ENCODE results near the gene ACKR2. TPM values are rescaled to one million over a fixed set of nuclear protein-coding genes. Genes with fewer than 3 reads are reported as not detected.
A peak's percentile ranks its signal among the peaks of the same experiment; 100 is the strongest.
"Not testable (repeated sequence)": the region's sequence is repeated elsewhere in the genome, so short reads cannot be mapped to it uniquely, and the experiment has no call there.

The ACKR2 gene
- total RNA-seq, 2 donors from 2014 or later = 17.0 to 20.6 TPM

DNA sequence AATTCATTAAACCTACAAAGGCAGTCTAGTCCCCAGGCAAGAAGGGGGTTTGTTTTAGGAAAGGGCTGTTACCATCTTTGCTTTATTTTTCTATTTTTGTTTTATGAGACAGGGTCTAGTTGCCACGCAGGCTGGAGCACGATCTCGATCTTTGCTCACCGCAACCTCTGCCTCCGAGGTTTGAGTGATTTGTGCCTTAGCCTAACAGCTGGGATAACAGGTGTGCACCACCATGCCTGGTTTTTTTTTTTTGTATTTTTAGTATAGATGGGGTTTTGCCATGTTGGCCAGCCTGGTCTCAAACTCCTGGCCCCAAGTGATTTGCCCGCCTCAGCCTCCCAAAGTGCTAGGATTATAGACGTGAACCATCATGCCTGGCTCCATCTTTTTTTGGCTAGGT lies 9.9 kb upstream of the ACKR2 start:
- no peak for DNase-seq (ENCODE audit: low spot score)
- intact Hi-C loops (cut with DNase I) = no loop called here

- DNase-seq (ENCODE audit: low spot score) = no peak
- intact Hi-C loops (cut with DNase I) = no loop called here
These were observed 9.0 kb upstream of the ACKR2 start for GRCh38 chr3:42800251-42800650.

GRCh38 chr3:42801048-42801620 lies 8.1 kb upstream of the ACKR2 start:
- intact Hi-C loops (cut with DNase I) = no loop called here
- DNase-seq (ENCODE audit: low spot score) = no peak

DNA sequence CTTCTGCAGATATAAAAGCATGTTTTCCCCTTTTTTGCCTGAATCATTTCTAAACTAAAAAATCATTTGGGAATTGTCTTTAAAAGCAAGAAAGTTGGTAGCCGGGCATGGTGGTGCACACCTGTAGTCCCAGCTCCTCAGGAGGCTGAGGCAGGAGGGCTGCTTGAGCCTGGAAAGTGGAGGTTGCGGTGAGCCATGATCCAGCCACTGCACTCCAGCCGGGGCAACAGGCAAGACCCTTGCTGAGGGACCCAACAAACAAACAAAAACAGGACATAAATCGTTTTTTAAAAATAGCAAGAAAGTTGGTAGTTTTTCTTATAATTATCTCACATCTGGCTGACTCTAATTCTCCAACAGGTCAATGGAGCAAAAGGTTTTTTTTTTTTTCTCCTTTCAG lies 7.5 kb upstream of the ACKR2 start:
- no peak for DNase-seq (ENCODE audit: low spot score)
- intact Hi-C loops (cut with DNase I) = no loop called here

DNA sequence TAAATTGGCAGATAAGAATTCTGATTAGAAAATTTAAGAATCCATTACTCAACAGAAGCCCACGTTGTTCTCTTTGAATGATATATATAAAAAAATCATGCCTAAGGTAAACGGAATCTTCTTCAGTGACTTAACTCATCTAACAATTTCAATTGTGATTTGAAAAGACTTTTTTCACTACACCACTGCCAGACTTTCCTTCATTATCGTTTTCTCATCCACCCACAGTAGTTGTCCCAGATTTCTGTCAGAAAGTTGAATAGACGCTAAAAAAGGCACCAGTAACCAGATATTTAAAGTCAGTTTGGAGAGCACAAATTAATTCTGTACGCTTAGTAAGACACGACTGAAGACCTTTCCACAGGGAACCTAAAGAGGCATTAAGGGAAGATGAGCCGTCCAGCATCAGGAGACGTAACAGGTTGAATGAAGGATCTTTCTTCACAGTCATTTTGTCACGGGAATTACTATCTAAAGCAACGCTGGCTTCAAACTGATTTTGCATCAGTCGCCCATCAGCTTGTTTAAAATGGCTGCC lies 6.3 kb upstream of the ACKR2 start:
- intact Hi-C loops (cut with DNase I) = no loop called here
- DNase-seq (ENCODE audit: low spot score) = no peak

DNA sequence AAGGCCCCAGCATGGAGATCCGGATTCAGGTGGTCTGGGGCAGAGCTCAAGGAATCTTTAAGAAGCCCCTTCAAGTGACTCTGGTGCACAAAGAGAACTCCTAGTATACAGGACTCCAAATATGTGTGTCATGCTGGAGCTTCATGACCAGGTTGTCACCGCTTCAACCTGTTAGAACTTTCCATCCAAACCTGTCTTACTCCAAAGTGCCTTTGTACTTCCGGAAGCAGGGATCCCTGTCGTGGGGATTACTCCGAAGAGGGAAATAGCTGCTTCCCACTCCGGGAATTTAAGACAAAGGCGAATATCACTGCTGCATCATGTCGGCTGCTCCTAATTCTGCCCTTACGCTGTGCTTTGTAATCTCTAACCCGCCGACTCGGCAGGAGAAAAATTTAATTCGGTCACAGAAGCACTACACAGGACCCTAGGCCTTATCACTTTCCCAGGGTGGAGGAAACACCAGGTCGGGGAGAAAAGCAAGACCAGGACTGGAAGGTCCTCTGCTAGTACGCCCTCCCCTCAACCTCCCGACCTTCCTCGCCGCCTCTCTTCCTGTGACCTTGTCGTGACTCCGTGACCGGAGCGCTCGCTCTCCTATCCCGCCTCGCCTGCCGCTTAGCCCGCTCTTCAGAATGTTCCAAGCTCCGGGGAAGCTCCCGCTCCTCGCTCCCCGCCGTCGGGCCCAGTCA lies 5.7 kb upstream of the ACKR2 start:
- intact Hi-C loops (cut with DNase I) = no loop called here
- peak; percentile 84 for DNase-seq (ENCODE audit: low spot score)

DNA sequence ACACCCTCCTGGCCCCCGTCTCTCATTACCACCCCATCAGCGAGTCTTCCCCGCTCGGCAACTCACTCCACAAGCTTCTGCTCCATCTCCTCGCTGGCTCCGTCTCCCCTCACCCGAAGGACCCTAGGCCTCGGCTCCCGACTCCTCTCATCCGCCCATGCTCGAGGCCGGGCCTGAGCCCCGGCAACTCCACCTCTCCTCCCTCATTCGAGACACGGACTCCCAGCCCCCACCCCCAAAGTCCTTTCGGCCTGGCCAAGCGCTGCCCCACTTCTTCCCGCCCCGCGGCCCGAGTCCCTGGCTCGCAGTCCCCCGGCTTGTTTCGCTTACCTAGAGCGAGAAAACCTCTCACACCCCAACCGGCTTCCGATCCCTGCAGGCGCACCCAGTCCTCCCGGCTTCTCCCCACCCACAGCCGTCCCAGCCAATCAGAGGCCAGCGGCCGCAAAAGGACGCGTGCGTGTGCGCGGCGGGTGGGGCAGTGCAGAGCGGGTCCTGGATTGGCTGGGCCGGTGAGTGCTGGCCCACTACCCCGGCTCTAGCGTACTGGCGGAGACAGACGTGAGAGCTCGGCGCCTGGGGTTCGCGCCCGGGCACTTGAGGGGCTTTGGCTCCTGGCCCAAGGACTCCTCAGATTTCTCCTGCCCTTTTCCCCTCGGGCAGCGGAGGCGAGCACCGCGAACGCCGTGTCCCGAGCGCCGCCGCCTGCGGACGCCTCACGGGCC lies 5.0 kb upstream of the ACKR2 start, which contains the start of gene HIGD1A:
Gene HIGD1A (minus strand): TSS at position 385 of the 725 bp plus-strand sequence. CDS start 10,237 bp downstream, outside the sequence.
- intact Hi-C loops (cut with DNase I) = no loop called here
- DNase-seq (ENCODE audit: low spot score) = peak; percentile 99

DNA sequence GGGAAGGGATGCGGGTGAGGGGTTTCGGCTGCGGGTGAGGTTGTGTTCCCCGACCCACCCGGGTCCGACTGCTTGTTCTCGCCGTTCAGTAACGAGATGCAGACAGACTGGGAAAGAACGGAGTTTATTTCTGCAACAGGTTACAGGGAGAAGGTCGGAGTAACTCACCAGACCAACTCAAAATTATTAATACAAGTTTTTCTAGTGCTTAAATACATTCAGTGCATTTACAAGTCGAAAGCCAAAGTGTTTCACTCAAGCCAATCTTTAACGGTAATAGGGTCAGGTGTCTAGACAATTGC lies 4.5 kb upstream of the ACKR2 start:
- DNase-seq (ENCODE audit: low spot score) = no peak
- intact Hi-C loops (cut with DNase I) = no loop called here

DNA sequence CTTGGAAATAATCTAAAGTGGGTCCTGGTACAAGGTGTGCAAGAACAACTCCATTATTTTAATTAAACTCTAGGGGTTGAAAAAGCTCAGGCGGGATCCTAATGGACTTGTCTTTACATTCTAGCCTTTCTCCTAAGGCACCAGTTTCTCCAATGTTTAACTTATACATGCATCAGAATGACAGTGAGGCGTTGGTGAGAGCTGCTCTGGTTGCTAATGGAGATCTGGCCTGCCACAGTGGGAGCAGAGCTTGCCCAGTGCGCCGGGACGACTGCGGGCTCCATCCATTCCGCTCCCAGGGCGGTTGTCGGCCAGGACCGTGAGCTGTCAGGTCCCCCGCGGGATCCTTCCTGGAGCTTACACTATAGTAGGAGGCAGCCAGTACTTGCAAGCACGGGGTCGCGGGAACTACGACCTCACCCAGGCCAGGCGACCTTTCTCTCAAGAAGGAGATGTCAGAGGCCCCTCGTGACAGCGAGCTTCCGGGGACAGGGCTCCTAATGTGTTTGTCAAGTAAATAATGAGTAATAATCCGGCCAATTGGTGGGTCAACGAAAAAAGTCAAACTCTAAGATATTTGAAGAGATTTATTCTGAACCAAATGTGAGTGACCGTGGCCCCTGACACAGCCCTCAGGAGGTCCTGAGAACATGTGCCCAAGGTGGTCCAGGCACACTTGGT lies 4.0 kb upstream of the ACKR2 start:
- DNase-seq (ENCODE audit: low spot score) = peak; percentile 86
- intact Hi-C loops (cut with DNase I) = no loop called here

DNA sequence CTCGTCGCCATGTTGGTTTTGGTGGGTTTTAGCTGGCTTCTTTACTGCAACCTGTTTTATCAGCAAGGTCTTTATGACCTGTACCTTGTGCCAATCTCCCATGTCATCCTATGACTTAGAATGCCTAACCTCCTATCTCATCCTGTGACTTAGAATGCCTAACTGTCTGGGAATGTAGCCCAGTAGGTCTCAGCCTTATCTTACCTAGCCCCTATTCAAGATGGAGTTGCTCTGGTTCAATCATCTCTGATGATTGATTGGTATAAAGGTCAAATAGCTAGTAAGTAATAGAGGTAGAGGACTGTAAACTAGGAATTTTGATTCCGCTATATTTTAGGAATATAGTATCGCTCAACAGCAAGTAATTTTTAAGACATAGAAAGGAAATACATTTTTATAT lies 1.3 kb upstream of the ACKR2 start:
- intact Hi-C loops (cut with DNase I) = no loop called here
- no peak for DNase-seq (ENCODE audit: low spot score)

GRCh38 chr3:42810706-42811105 lies 1.5 kb downstream of the ACKR2 start:
- intact Hi-C loops (cut with DNase I); DNase-seq (ENCODE audit: low spot score): not testable (repeated sequence)

- DNase-seq (ENCODE audit: low spot score); intact Hi-C loops (cut with DNase I): not testable (repeated sequence)
These were observed 2.1 kb downstream of the ACKR2 start for GRCh38 chr3:42811118-42811883.

DNA sequence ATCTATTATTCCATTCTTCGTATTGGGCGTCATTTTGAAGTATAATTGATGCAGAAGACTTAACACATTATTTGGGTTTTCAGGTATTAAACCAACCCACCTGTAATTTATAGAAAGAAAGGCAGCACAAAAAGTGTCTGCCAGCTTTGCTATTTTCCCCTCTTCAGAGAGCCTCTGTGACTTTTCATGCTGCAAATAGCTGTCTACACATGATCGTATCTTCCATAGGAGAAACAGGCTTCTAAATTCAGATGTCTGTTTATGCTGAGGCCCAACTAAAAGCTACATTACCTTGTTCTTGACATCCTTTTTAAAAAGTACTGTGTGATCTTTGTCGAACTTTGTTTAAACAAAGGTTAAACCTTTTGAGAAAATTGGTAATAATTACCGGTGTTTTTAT lies 5.0 kb downstream of the ACKR2 start:
- intact Hi-C loops (cut with DNase I) = no loop called here

DNA sequence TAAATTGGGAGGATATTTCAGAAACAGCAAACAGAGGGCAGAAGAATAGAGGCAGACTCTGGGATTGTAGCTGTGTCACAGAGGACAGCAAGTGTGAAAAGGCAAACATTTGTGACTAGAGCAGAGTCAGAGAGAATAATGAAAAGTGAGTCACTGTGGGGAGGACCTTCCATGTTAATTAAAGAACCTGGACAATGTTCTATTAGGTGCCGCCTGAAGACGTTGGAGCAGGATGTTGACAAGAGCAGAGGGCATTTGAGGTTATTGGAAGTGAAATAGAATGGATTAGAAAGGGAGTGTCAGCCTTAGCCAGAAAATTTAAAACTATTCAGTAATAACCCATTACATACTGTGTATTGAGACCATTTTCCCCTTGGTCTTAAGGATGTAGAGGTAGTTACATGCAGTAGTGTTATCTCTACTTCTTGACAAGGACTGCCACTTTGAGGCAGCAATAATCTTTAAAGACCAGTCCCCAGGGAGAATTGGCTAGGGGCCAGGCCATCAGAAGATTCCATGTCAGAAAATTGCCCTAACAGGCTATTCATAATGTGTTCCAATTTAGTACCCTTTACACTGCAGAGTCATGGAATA lies 5.8 kb downstream of the ACKR2 start:
- DNase-seq (ENCODE audit: low spot score) = no peak
- intact Hi-C loops (cut with DNase I) = no loop called here

More for the DNA sequence above, 5.0 kb downstream of the ACKR2 start:
- no peak for DNase-seq (ENCODE audit: low spot score)

DNA sequence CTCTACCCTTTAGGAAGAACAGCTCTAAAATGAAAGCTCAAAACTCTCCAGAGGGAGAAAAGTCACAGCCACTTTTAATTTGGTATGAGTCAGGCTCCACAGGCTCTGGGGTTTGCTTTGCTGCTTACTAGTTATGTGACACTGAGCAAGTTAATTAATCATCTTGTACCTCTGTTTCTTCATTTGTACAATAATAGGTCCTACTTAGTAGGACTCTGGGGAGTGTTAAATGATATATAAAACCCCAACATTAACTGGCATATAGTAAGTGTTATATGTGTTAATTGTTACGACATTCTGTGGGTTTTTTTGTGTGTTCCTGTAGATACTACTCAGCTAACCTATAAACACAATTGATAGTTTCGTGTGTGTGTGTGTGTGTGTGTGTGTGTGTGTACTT lies 6.6 kb downstream of the ACKR2 start:
- no peak for DNase-seq (ENCODE audit: low spot score)
- intact Hi-C loops (cut with DNase I) = no loop called here

DNA sequence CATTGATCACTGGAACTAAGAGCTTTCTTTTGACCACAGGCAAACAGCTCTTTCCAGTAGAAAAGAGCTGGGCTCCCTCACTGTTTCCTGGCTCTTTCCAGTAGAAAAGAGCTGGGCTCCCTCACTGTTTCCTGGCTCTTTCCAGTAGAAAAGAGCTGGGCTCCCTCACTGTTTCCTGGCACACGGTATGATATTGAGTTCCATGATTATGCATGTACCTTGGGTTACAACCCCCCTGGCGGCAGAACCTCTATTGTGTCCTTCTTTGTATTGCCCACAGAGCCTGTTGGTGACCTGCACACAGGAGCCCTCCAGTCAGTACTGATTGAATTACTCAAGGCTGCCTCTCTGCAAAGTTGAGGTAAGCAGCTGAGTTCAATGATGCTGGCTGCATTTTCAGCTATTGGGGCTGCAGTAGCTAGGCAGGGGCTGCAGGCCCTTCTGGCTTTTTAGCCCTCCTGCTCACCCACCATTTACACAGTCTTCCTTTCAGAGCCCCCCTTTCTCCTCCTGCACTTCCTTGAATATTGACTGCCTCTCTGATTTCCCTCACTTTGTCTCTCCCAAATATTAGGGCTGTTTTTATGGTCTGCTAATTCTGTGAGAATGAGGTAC lies 10.2 kb downstream of the ACKR2 start:
- DNase-seq (ENCODE audit: low spot score) = no peak
- intact Hi-C loops (cut with DNase I) = no loop called here

GRCh38 chr3:42820746-42821051 lies 11.5 kb downstream of the ACKR2 start:
- DNase-seq (ENCODE audit: low spot score) = no peak
- intact Hi-C loops (cut with DNase I) = no loop called here

- intact Hi-C loops (cut with DNase I) = no loop called here
- DNase-seq (ENCODE audit: low spot score) = no peak
These were observed 13.6 kb downstream of the ACKR2 start for GRCh38 chr3:42822828-42823227.

DNA sequence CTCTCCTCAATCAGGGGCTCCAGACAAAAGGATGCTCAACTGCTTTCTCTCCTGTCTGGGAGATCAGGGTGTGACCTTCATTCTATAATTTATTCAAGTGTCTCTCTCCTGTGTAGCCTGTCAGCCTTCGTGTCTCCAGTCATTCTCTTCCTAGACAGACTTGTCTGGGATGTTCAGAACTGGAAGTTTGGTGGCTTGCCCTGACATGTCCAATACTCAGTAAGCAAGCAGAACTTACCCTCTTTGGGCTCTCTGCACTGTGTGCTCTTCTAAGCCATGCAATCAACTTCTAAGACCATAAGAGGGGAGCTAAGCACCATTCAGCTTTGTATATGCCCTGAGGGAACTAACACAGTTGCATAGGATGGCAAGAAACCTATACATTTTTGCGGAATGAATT lies 14.1 kb downstream of the ACKR2 start:
- intact Hi-C loops (cut with DNase I) = no loop called here
- DNase-seq (ENCODE audit: low spot score) = no peak
